Loucy (cell line): ENCODE measurements around the gene MCU.
A peak's percentile ranks its signal among the peaks of the same experiment; 100 is the strongest.

Experiments used
- H2AFZ ChIP-seq: fragments of 200-600 bp; sonication (generic); 2 replicates; pipeline ENCODE4 v1.6.0; 2016; ENCODE audit warnings: antibody characterized with exemption, mild to moderate bottlenecking, low read length, moderate library complexity
- H3F3A ChIP-seq: fragments of 200-600 bp; 2 replicates; pipeline ENCODE4 v1.6.0; 2016; ENCODE audit warnings: antibody characterized with exemption, low read depth, mild to moderate bottlenecking
- H3K27me3 ChIP-seq: fragments of 200-600 bp; sonication (generic); 2 replicates; pipeline ENCODE4 v1.6.1; 2014; ENCODE audit warnings: low read length, mild to moderate bottlenecking; ENCODE audit not compliant: insufficient read depth, poor library complexity, severe bottlenecking
- H3K36me3 ChIP-seq: fragments of 200-600 bp; sonication (generic); 2 replicates; pipeline ENCODE4 v1.6.1; 2016; ENCODE audit warnings: low read length; ENCODE audit not compliant: insufficient read depth
- H3K4me1 ChIP-seq: fragments of 200-600 bp; sonication (generic); 2 replicates; pipeline ENCODE4 v1.5.1; 2014; ENCODE audit warnings: low read length, mild to moderate bottlenecking; ENCODE audit not compliant: insufficient read depth, poor library complexity, severe bottlenecking
- H3K4me2 ChIP-seq: fragments of 200-600 bp; sonication (generic); 2 replicates; pipeline ENCODE4 v1.6.0; 2014; ENCODE audit warnings: antibody characterized with exemption, low read length, low read depth, mild to moderate bottlenecking; ENCODE audit not compliant: poor library complexity, severe bottlenecking
- H3K4me3 ChIP-seq: fragments of 200-600 bp; sonication (generic); 2 replicates; pipeline ENCODE4 v1.5.1; 2014; ENCODE audit warnings: low read length, mild to moderate bottlenecking, mixed read lengths; ENCODE audit not compliant: poor library complexity, severe bottlenecking
- H3K79me2 ChIP-seq: fragments of 200-600 bp; sonication (generic); 2 replicates; pipeline ENCODE4 v1.6.1; 2014; ENCODE audit warnings: low read length; ENCODE audit not compliant: insufficient read depth
- H3K9ac ChIP-seq: fragments of 200-600 bp; sonication (generic); 2 replicates; pipeline ENCODE4 v1.6.0; 2014; ENCODE audit warnings: mild to moderate bottlenecking, low read depth, low read length, moderate library complexity; ENCODE audit not compliant: poor library complexity, severe bottlenecking
- H3K9me2 ChIP-seq: fragments of 200-600 bp; sonication (generic); replicated peaks from 2 replicates; pipeline ENCODE4 v1.6.1; 2016; ENCODE audit warnings: low read depth, low read length, mixed read lengths
- H3K9me3 ChIP-seq: fragments of 200-600 bp; sonication (generic); 2 replicates; pipeline ENCODE4 v1.6.1; 2014; ENCODE audit warnings: mild to moderate bottlenecking, antibody characterized with exemption, low read length, low read depth; ENCODE audit not compliant: insufficient read depth
- H4K20me1 ChIP-seq: fragments of 200-600 bp; sonication (generic); 2 replicates; pipeline ENCODE4 v1.6.0; 2014; ENCODE audit warnings: antibody characterized with exemption, low read length, mild to moderate bottlenecking; ENCODE audit not compliant: insufficient read depth, poor library complexity, severe bottlenecking
- CTCF ChIP-seq: fragments of 200-600 bp; sonication (generic); conservative IDR thresholded peaks from 2 replicates; pipeline ENCODE4 v1.5.1; 2014; ENCODE audit warnings: mild to moderate bottlenecking, antibody characterized with exemption, low read length
- EZH2phosphoT487 ChIP-seq: fragments of 200-600 bp; IDR thresholded peaks from 2 replicates; pipeline ENCODE4 v1.6.1; 2018; ENCODE audit warnings: antibody characterized with exemption, mild to moderate bottlenecking, moderate library complexity, borderline replicate concordance

The MCU gene

GRCh38 chr10:72746426-72747363 lies 54.8 kb downstream of the MCU start:
- Histone ChIP-seq H3K9me3 (no peaks in the 10 kb centered on the region), H4K20me1 (no peaks in the 10 kb centered on the region), H3K36me3 (no peaks in the 10 kb centered on the region), H3K4me1 (no peaks in the 10 kb centered on the region), H3K9me2 (no peaks in the 10 kb centered on the region), H3K9ac (no peak overlapping the region), H3K27me3 (no peaks in the 10 kb centered on the region), H3K79me2 (0 out of 2 replicates have a peak, but pooled peaks cover 10% of the 10 kb centered on the region), H3K4me2 (no peak overlapping the region), H3F3A (no peaks in the 10 kb centered on the region), H3K4me3 (no peak overlapping the region), H2AFZ (no peak overlapping the region)
- TF ChIP-seq CTCF (no peak), EZH2phosphoT487 (no peak)

GRCh38 chr10:72747521-72747920 lies 55.6 kb downstream of the MCU start:
- Histone ChIP-seq H3K9ac (no peak overlapping the region), H3F3A (no peaks in the 10 kb centered on the region), H3K4me2 (no peak overlapping the region), H3K4me1 (peaks cover 3% of the 10 kb centered on the region), H3K36me3 (no peaks in the 10 kb centered on the region), H2AFZ (no peak overlapping the region), H4K20me1 (no peaks in the 10 kb centered on the region), H3K4me3 (no peak overlapping the region), H3K27me3 (no peaks in the 10 kb centered on the region), H3K9me2 (no peaks in the 10 kb centered on the region), H3K79me2 (0 out of 2 replicates have a peak, but pooled peaks cover 8% of the 10 kb centered on the region), H3K9me3 (no peaks in the 10 kb centered on the region)
- no peak for TF ChIP-seq CTCF

GRCh38 chr10:72753760-72754231 lies 61.9 kb downstream of the MCU start:
- Histone ChIP-seq H3K9me3 (no peaks in the 10 kb centered on the region), H2AFZ (no peak overlapping the region), H3K9ac (no peak overlapping the region)

More at GRCh38 chr10:72753760-72754231, 61.9 kb downstream of the MCU start:
- H3K4me2 ChIP-seq: peak overlapping the region; percentile 61
- no peaks in the 10 kb centered on the region for H3K27me3 ChIP-seq
- H3K4me3 ChIP-seq: no peak overlapping the region
- no peaks in the 10 kb centered on the region for H4K20me1 ChIP-seq
- no peak for TF ChIP-seq EZH2phosphoT487
- no peak for TF ChIP-seq CTCF
- H3K79me2 ChIP-seq: no peaks in the 10 kb centered on the region
- H3K36me3 ChIP-seq: no peaks in the 10 kb centered on the region
- no peaks in the 10 kb centered on the region for H3F3A ChIP-seq
- H3K4me1 ChIP-seq: peaks cover 27% of the 10 kb centered on the region
- no peaks in the 10 kb centered on the region for H3K9me2 ChIP-seq
